Left lobe of liver (tissue), 2 donors: Measurements from ENCODE around the gene GABARAP. TPM values are rescaled to one million over a fixed set of nuclear protein-coding genes. Genes with fewer than 3 reads are reported as not detected.
"Not testable (repeated sequence)": the region's sequence is repeated elsewhere in the genome, so short reads cannot be mapped to it uniquely, and the experiment has no call there.

Source experiments
- ATAC-seq: fragments of 200-7000 bp; cut with Tn5 transposase; one replicate; pipeline ENCODE4 v1.9.1; 2020; ENCODE audit warnings: mild to moderate bottlenecking, moderate library complexity
- DNase-seq: peaks from one replicate; pipeline ENCODE4 v3.0.0-alpha.2; 2020; ENCODE audit warnings: low spot score
- total RNA-seq: library from RNA; stranded (reverse); gene quantifications from one replicate; pipeline ENCODE4 v1.2.1, GENCODE V29; 2021
- donor health status: DM: no; HTN: no; CAD: no; lungs with moderate emphysema.
- donor health status: DM: no; HTN: yes; CAD: no.

GABARAP gene
- total RNA-seq, 1 donor from 2014 or later: 235 TPM

DNA sequence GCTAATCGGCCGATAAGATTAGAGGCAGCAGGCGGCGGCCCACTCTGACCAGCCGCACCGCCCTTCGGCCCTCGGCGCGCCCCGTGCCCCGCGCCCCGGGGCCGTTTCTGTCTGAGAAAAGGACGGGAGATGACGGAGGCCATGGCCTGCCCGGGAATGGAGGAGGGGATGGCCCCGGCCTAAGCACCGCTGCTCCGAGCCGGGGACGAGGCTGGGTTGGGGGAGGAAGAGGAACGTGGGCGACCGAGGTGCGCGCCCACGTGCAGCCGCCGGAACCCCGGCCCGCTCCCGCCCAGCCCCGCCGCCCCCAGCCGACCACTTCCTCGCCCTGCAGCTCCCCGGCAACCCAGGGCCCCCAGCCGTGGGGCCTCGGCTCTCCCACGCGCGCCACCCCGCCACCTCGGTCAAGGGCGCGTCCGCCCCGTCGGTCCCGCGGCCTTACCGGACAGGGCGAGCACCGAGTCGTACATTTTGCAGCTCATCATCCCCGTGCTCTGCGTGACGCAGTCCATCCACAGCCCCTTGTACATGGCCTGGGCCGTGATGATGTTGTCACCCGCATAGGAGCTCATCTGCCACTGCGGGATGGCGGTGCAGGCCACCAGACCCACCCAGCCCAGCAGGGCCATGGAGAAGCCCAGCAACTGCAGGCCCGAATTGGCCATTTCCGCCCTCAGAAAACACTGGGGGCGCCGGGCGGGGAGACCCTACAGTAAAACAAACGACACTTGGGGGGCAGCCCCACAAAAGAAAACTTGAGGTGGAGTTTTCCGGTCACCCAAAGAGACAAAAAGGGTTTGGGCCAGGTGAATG lies 19.3 kb upstream of the GABARAP start:
- peak; percentile 30 for ATAC-seq
- no peak for DNase-seq

DNA sequence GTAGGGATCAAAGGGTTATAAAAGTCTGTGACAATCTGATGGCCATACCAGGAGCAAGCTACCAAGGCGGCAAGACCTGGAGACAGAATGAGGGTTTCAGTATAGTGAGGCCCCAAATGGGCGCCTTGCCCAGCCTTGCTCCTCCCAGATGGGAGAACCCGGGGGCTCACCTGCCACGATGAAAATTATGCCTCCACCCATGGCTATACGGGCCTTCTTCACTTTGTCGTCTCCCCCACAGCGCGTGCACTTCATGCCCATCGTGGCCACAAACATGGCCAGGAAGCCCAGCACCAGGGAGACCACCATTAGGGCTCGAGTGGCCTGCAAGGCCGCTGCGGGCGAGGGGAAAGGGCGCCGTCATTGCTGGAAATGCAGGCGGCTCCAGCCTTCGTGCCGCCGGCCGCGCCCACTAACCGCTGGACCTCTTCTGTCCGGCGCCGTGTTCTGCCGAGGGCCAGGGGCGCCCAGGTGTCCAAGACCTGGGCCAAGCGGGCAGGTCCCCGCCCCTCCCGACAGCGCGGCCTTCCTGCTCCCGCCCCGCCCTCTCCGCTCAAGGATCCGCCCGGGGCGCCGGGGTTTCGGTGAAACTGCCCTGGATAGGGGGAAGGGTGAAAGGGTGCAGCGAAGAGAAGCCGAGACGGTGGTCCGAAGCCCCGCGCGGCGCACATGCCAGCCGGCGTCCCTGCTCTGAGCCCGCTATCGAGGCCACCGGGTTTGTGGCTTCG lies 18.6 kb upstream of the GABARAP start:
- ATAC-seq (peak; percentile 78), DNase-seq (peak; percentile 91)

DNA sequence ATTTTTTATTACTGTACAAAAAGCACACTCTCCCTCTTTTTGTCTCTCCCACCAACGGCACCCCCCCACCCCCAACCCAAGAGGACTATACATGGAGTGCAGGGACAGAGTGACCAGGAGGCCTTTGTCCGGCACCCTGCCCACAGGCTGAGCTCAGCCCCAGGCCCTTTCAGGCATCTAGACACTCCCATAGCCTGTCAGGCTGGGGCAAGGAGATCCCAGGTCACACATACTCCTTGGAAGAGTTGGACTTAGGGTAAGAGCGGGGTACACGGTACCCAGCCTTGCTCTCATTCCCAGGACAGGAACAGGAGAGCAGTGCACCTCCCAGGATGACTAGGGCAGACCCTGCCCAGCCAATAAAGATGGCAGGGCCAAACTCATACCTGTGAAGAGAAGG lies 17.9 kb upstream of the GABARAP start:
- ATAC-seq (peak; percentile 5), DNase-seq (no peak)

DNA sequence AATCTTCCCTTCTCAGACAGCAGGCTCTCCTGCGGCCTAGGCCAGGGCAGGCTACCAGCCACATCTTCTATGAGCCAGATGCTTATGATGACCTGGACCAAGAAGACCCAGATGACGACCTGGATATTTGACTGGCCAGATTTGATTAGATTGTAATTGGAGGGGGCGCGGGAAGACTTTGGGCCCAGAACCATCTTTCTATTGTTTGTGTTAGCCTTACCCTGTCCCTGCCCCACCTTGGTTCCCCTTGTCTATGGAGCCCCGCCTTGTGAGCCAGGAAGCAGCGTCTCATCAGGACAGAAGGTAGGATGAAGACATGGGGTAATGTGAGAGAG lies 17.3 kb upstream of the GABARAP start:
- DNase-seq (no peak), ATAC-seq (peak; percentile 1)

DNA sequence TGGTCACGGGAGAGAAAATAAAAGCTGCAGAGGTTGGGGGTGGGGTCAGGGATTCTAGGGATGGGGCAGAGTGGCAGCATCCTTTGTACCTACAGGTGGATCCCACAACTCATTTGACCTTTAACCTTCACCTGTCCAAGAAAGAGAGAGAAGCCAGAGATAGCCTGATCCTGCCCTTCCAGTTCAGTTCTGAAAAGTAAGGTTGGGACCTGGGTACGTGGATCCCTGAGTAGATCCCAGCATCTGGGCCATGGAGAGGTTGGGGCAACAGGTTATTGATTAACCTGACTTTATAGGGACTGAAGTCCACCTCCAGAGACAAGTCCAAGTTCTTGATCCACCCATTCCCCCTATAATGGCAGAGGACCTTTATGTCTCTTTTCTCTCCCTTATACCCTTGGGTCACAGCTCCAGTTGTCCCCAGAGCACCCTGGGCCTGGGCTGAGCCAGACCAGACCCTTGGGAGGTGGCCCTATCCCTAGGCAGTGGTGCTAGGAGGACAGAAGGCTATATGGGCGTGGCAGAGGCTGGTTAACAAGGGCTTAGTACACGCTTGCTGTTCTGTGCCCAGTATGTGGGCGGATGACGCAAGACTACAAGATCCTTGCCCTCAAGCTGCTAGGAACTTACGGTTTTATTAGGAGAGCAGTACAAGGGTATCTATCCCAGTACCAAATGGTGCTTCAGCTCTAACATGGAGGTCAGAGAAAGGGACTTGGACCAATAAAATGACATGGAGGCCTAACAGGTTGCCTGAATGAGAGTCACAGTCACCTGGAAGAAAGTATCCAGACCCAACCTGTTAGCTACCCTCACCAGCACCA lies 16.7 kb upstream of the GABARAP start:
- peak; percentile 92 for DNase-seq
- ATAC-seq: peak; percentile 66

DNA sequence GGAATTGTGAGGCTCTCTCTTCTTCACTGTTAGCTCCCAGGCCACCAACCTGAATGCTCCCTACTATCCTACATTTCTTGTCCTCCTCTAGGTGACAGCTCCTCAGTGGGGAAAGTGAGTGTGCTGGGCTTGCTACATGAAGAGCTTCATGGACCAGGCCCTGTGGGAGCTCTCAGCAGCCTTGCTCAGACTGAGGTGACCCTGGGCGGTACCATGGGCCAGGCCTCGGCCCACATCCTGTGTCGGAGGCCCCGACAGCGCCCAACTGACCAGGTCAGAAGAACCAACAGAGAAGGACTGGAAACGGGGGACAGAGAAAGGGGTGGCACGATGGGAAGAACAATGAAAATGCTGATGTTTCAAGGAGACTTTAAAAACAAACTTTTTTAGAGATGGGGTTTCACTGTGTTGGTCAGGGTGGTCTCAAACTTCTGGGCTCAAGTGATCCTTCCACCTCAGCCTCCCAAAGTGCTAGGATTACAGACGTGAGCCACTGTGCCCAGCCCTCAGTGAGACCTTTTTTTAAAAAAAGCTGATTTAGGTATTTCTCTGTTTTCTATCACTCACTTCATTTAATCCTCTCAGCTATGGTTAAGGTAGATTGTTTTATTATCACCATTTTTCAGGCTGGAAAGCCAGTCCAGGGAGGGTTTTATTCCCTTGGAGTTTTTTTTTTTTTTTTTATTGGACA lies 14.7 kb upstream of the GABARAP start:
- ATAC-seq: no peak
- no peak for DNase-seq

DNA sequence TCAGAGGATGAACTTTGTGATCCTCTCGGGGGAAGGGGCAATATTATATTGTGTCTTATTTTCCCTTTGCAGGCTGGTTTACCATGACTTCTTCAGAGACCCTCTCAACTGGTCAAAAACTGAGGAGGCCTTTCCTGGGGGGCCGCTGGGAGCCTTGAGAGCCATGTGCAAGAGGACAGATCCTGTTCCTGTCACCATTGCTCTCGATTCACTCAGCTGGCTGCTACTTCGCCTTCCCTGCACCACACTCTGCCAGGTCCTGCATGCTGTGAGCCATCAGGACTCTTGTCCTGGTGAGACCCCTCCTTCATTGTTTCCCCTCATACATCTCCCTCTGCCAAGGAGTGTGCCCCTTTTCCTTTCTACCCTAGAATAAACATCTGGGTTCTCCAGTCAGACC lies 12.3 kb upstream of the GABARAP start:
- ATAC-seq (no peak), DNase-seq (no peak)

DNA sequence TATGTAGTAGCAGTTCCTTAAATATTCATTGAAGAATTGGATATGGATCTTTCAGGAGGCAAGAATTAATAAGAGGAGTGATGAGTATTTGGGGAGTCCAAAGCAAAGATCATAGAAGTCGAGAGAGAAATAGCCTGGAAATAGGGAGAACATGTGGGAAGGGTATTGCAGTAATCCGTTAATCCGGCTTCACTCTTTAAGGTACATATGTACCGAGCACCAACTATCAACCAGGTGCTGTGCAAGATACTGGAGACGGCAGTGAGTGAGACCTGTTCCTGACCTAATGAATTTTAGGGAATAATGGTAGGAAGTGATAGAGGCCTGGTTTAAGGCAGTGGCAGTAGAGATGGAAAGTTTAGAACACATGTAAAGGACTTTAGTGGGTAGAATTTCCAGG lies 10.8 kb upstream of the GABARAP start:
- ATAC-seq (no peak), DNase-seq (no peak)

DNA sequence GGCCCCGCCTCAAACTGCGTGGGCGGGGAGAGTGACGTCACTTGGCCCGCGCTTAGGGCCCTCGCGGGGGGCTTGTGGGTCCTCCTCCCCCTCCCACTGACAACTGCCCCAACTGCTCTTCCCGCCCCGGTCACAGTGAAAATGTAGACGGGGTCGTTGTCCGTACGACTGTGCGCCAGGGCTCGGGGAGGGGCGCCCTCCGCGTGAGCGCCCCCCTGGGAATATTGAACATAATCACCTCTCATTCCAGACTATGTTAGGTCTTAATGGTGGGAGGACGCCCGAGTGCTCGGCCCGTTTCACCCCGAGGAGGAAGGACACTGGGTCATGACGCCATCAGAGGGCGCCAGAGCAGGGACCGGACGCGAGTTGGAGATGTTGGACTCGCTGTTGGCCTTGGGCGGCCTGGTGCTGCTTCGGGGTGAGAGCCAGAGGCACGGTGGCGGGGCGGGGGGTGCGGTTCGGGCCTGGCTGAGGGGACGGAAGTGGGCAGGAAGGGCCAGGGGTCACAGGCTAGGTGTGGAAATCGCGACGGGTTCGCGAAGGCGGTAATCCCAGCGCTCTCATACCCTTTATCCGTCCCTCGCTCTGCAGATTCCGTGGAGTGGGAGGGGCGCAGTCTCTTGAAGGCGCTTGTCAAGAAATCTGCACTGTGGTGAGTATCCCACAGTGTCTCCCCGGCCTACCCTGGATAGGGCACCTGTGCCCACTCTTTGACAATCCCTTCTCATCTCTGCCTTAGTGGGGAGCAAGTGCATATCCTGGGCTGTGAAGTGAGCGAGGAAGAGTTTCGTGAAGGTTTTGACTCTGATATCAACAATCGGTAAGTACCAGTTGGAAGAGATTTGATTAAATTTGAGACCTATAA lies 10.2 kb upstream of the GABARAP start, which contains the start of gene ELP5:
ELP5 (plus strand) TSS at position 40 of the 868 bp plus-strand sequence; CDS start at position 376, 336 bp downstream.
- ATAC-seq (peak; percentile 77), DNase-seq (peak; percentile 96)

DNA sequence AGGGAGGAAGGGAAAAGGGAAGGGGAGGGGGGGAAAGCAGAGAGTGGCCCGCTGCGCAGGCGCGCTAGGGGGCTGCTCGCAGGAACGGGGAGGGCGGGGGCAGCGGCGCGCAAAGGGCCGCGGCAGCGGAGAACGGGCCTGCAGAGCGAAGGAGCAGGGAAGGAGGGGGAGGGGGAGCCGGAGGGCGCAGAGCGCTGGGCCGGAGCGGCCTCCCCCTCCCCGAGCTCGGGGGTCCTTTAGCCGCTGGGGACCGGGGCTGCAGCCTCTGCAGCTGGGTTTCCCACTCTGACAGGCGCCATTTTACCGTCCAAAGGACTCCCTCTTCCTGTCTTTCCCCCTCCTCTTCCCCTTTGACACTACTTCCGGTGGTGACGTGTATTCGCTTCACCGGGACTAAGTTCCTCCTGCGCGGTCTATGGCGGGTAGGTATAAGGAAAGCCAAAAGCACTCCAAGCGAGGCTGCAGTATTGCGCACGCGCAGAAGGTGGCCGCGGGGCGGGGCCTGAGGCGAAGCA lies 9.5 kb upstream of the GABARAP start, which contains the start of gene CTDNEP1:
CTDNEP1 (minus strand) TSS at position 74 of the 515 bp plus-strand sequence. CDS start 438 bp downstream, outside the sequence.
- peak; percentile 99 for DNase-seq
- ATAC-seq: peak; percentile 87

DNA sequence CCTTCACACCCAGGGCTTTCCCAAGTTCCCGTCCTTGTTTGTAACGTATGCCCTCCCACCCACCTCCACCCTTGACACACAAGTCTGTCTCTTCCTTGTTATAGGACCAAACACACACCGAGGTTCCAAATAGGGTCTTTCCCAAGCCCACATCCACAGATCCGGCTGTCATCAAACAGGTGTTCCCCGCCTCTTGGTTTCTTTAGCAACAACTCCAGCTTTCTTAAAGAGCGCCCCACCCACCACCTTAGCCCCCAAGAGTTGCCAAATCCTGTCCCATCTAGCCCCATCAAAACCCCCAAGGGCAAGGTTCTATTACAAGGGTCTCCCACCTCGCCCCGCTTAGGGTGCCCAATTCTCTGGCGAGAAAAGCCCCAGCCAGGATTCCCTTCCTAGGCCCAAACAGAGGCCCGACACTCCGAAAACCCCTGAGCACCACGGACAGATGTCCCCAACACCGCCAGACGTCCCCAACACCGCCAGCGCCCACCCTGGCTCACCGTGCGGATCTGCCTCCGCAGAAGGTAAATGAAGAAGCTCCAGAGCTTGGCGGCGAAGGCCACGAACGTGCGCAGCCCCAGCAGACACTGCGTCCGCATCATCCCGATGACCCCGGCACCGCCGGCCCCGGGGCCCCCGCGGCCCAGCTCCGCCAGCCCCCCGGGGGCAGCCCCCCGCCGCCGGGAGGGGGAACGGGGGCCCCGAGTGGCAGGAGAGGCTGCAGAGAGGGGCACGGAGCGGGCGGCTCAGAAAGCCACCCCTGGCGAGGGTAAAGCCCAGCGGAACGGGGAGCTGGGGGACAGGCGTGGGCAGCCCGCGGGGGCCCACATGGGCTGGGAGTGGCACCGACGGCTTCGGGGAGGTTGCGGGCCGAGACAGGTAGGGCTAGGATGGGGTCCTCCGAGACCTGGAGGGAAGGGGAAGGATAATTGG lies 8.7 kb upstream of the GABARAP start:
- ATAC-seq (no peak), DNase-seq (peak; percentile 52)

DNA sequence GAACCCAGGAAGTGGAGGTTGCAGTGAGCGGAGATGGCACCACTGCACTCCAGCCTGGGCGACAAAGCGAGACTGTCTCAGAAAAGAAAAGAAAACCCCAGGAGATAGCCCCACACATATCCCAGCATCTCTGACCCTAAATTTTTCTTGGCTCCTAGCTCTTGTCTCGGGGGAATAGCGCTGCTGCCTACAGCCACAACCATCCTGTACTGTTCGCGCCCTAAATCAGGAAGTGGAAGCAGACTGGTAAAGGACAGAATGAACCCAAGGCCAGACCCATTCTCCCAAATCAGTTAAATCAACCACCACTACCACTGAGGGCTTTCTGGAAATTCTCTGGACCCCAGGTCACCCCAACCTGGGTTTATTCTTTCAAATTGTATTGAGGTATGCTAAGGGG lies 7.6 kb upstream of the GABARAP start:
- DNase-seq: no peak
- no peak for ATAC-seq

DNA sequence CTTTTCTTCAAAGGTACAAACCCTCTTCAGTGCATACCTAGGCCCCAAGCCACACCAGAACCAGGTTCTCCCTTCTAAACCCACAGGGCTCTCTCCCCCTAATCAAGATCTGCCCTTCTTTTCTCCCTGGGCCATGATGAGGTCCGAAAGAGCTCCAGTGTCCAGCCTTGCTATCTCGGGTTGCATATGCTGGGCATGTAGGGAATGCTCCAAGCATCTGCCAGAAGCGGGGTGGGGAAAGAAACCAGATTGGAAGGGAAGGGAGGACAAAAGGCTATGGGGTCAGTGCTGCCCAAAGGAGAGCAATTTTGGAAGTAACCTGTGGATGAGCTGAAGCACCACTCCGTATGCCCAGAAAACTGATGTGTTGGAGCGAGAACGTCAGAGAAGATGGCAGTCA lies 7.0 kb upstream of the GABARAP start:
- ATAC-seq (no peak), DNase-seq (no peak)

DNA sequence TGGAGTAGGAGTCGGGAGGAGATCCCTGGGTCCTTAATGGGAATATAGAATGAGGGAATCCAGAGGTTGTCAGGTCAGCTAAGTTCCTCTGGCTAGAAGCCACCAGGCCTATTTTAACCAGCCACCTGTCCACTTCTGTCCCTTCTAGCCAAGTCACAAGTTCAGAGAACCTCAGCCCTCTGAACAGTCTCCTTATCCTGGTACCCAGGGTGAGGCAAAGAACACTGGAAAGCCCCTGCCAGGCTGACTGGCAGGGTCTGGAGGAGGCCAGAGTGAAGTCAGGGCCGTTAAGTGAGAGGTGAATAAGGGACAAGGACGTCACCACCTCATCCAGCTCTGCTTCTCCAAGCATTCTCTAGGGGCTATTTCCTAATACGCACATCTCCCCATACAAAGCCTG lies 6.5 kb upstream of the GABARAP start:
- DNase-seq (no peak), ATAC-seq (no peak)

DNA sequence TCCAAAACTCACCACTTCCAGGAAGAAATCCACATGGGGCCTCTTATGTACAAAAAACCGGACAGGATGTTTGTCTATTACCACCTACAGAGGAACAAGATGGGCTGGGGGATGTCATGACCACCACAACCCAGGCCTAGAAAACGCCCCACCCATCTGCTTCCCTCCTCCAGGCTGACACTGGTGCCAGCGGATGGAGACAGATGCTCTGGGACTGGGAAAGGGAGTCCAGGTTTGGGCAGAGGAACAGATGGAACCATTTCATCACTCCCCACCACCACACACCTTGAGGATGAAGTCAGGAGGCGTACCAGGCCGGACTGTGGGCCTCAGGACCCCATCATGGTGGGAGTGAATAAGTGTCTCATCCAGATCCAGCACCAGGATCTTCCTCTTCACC lies 4.5 kb upstream of the GABARAP start:
- DNase-seq (no peak), ATAC-seq (no peak)

DNA sequence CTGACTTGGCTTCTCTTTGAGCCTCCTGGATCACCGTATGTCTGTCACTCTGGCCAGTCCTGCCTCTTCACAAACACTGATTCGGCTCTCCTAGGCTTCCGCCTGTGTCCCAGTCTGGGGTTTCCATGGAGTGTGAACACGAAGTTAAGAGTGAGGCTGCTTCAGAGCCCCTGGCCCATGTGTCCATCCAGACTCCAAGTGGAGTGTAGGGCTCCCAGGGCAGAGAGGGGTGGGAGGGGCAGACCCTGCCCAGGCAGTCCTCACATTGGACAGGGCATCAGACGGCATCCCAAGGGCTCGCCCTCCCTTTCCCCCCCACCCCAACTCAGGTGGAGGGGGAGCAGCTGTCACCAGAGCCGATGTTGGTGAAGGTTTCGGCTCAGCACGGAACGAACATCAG lies 1.6 kb upstream of the GABARAP start:
- ATAC-seq: not testable (repeated sequence)
- DNase-seq: peak; percentile 47

DNA sequence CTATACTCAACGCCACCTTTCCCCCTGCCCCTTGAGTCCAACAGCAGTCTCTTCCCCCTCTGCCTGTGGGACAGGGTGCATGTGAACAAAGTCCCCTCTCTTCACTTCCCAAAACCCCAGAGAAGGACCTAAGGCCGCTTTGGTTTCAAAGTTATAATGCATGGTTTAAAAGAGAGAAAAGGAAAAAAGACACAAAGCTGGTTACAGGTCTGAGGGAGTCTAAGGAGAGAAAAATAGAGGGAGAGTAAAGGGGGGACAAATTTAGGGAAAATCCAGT lies 1.1 kb upstream of the GABARAP start:
- DNase-seq (no peak), ATAC-seq (no peak)

DNA sequence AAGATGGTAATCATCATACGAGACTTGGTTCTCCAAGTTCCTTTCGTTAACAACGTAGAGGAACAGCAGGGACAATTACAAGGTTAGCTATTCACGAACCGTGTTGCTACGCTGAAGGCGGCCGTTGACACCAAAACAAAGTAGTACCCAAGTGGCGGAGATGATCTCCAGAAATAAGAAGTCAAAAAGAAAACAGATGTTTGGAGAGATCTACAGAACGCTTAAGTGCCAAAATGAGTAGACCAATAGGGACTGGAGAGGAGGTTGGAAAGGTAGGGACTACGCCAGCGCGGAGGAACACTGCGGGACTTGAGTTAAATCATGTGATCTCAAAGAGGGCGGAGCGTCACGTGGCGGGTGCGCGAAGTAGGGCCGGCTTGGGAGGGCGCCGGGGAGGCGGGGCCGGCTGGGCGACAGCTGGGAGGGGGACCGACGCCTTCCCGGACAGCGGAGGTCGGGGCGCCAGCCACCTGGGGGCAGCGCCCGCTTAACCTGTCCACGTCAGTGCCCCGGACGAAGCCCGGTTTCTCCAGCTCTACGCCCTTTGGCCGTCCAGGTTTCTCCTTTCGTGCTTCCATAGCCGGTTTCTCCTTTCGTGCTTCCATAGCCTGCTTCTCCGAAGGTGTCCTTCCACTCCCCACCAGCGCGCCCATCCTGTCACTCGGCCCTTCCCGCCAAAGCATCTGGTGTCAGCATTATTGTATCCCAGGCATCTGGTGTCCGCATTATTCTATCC lies 636 bp upstream of the GABARAP start:
- ATAC-seq: peak; percentile 61
- peak; percentile 97 for DNase-seq
